Loucy (cell line): ENCODE results near the gene TRIP6.

Source experiments
- EZH2phosphoT487 ChIP-seq: fragments of 200-600 bp; IDR thresholded peaks from 2 replicates; pipeline ENCODE4 v1.6.1; 2018; ENCODE audit warnings: antibody characterized with exemption, mild to moderate bottlenecking, moderate library complexity, borderline replicate concordance
- TF ChIP-seq, protein P1 (sequence below): fragments of 200-600 bp; sonication (generic); conservative IDR thresholded peaks from 2 replicates; pipeline ENCODE4 v1.5.1; 2014; ENCODE audit warnings: mild to moderate bottlenecking, antibody characterized with exemption, low read length

GRCh38 chr7:100882785-100883526 is 15.8 kb downstream of the TRIP6 start:
- TF ChIP-seq, protein P1, sequence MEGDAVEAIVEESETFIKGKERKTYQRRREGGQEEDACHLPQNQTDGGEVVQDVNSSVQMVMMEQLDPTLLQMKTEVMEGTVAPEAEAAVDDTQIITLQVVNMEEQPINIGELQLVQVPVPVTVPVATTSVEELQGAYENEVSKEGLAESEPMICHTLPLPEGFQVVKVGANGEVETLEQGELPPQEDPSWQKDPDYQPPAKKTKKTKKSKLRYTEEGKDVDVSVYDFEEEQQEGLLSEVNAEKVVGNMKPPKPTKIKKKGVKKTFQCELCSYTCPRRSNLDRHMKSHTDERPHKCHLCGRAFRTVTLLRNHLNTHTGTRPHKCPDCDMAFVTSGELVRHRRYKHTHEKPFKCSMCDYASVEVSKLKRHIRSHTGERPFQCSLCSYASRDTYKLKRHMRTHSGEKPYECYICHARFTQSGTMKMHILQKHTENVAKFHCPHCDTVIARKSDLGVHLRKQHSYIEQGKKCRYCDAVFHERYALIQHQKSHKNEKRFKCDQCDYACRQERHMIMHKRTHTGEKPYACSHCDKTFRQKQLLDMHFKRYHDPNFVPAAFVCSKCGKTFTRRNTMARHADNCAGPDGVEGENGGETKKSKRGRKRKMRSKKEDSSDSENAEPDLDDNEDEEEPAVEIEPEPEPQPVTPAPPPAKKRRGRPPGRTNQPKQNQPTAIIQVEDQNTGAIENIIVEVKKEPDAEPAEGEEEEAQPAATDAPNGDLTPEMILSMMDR: no peak
- TF ChIP-seq EZH2phosphoT487: no peak
